DMS79 (cell line): ENCODE data around the gene ZFP57.
"Not testable (repeated sequence)": the region's sequence is repeated elsewhere in the genome, so short reads cannot be mapped to it uniquely, and the experiment has no call there.

Source experiments
- DNase-seq: peaks from one replicate; lab custom pipeline; 2025; lab: John Stamatoyannopoulos, UW

The ZFP57 gene

GRCh38 chr6:29696147-29697125, 15.5 kb upstream of the ZFP57 start:
- no peak for DNase-seq

- no peak for DNase-seq
Measured at GRCh38 chr6:29694637-29695036, 13.7 kb upstream of the ZFP57 start.

GRCh38 chr6:29685718-29686326, 4.9 kb upstream of the ZFP57 start:
- DNase-seq: no peak

GRCh38 chr6:29681811-29682210, 859 bp upstream of the ZFP57 start:
- DNase-seq: no peak

- DNase-seq: no peak
Measured at GRCh38 chr6:29680416-29680815, 536 bp downstream of the ZFP57 start.

GRCh38 chr6:29679962-29680361, 990 bp downstream of the ZFP57 start:
- DNase-seq: no peak

GRCh38 chr6:29678114-29678513, 2.8 kb downstream of the ZFP57 start:
- no peak for DNase-seq

- DNase-seq: no peak
Measured at GRCh38 chr6:29676981-29677601, 3.9 kb downstream of the ZFP57 start.

GRCh38 chr6:29675561-29675960, 5.4 kb downstream of the ZFP57 start:
- DNase-seq: no peak

- no peak for DNase-seq
Measured at GRCh38 chr6:29674008-29674407, 6.9 kb downstream of the ZFP57 start.

- no peak for DNase-seq
Measured at GRCh38 chr6:29673161-29673560, 7.8 kb downstream of the ZFP57 start.

- not testable (repeated sequence) for DNase-seq
Measured at GRCh38 chr6:29672116-29672515, 8.8 kb downstream of the ZFP57 start.

GRCh38 chr6:29671026-29671425, 9.9 kb downstream of the ZFP57 start:
- DNase-seq: no peak

- no peak for DNase-seq
Measured at GRCh38 chr6:29667158-29667557, 13.8 kb downstream of the ZFP57 start.

- no peak for DNase-seq
Measured at GRCh38 chr6:29666826-29667130, 14.2 kb downstream of the ZFP57 start.

- DNase-seq: no peak
Measured at GRCh38 chr6:29665942-29666825, 14.8 kb downstream of the ZFP57 start.

GRCh38 chr6:29663300-29664042, 17.5 kb downstream of the ZFP57 start:
- no peak for DNase-seq

- DNase-seq: not testable (repeated sequence)
Measured at GRCh38 chr6:29661502-29662141, 19.3 kb downstream of the ZFP57 start.

GRCh38 chr6:29661071-29661470, 19.9 kb downstream of the ZFP57 start:
- DNase-seq: no peak

- no peak for DNase-seq
Measured at GRCh38 chr6:29656798-29657197, 24.2 kb downstream of the ZFP57 start, which contains the start of gene MOG. Gene MOG, plus strand, starts transcription at chr6:29657092. Its CDS starts 118 bp downstream, at chr6:29657210.

GRCh38 chr6:29656157-29656556, 24.8 kb downstream of the ZFP57 start:
- no peak for DNase-seq
